IPS DF 4.7 (cell line): ENCODE measurements around the gene LTV1.
"Not testable (repeated sequence)": the region's sequence is repeated elsewhere in the genome, so short reads cannot be mapped to it uniquely, and the experiment has no call there.

Experiments used
- DNase-seq: peaks from one replicate; pipeline ENCODE4 v3.0.0-alpha.2; 2013; ENCODE audit warnings: low spot score; ENCODE audit errors: extremely low read depth

Gene LTV1, protein sequence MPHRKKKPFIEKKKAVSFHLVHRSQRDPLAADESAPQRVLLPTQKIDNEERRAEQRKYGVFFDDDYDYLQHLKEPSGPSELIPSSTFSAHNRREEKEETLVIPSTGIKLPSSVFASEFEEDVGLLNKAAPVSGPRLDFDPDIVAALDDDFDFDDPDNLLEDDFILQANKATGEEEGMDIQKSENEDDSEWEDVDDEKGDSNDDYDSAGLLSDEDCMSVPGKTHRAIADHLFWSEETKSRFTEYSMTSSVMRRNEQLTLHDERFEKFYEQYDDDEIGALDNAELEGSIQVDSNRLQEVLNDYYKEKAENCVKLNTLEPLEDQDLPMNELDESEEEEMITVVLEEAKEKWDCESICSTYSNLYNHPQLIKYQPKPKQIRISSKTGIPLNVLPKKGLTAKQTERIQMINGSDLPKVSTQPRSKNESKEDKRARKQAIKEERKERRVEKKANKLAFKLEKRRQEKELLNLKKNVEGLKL

DNA sequence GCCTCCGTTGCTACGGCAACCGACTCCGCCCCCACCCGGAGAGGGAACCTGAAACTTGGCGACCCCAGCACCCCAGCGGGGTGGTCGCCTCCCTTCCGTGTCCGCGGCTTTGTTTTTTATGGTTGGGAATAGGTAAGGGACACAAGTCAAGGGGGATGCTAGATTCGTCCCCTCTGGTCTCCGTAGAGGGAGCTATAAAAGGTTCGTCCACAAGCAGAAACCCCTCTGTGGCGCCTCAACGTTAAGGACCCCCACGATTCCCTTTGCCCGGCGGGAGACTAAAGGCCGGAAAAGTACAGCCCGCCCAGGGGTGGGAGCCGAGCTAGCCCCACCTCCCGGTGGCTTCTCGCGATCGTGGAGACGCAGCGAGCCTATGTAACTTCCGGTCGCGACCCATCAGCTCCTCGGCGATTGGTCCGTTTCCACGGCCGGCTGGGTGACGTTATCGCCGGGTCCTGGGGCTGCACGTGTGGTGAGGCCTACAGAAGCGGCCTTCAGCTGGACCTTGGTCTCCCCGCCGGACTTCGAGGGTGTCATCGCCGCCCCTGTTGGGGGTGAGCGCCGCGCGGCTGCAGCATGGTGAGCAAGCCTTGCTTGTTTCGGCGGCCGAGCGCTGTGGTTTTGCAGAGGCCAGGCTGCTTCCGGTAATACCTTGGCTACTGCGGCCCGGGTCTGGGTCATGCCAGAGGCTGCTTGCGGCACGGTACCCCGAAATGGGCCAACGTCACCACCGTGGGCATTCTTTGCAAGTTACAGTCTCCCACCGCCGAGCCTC is at the start of gene LTV1:
TSS of gene LTV1 (plus strand) at position 437 of the 775 bp plus-strand sequence. CDS start at position 577, 140 bp downstream.
- peak; percentile 85 for DNase-seq

DNA sequence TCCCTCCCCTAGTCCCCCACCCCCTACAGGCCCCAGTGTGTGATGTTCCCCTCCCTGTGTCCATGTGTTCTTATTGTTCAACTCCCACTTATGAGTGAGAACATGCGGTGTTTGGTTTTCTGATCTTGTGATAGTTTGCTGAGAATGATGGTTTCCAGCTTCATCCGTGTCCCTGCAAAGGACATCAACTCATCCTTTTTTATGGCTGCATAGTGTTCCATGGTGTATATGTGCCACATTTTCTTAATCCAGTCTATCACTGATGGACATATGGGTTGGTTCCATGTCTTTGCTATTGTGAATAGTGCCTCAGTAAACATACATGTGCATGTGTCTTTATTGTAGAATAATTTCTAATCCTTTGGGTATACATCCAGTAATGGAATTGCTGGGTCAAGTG is 46.6 kb upstream of the LTV1 start:
- not testable (repeated sequence) for DNase-seq

DNA sequence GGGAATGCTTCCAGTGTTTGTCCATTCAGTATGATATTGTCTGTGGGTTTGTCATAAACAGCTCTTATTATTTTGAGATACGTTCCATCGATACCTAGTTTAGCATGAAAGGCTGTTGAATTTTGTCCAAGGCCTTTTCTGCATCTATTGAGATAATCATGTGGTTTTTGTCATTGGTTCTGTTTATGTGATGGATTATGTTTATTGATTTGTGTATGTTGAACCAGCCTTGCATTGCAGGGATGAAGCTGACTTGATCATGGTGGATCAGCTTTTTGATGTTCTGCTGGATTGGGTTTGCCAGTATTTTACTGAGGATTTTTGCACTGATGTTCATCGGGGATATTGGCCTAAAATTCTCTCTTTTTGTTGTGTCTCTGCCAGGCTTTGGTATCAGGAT is 44.7 kb upstream of the LTV1 start:
- not testable (repeated sequence) for DNase-seq

DNA sequence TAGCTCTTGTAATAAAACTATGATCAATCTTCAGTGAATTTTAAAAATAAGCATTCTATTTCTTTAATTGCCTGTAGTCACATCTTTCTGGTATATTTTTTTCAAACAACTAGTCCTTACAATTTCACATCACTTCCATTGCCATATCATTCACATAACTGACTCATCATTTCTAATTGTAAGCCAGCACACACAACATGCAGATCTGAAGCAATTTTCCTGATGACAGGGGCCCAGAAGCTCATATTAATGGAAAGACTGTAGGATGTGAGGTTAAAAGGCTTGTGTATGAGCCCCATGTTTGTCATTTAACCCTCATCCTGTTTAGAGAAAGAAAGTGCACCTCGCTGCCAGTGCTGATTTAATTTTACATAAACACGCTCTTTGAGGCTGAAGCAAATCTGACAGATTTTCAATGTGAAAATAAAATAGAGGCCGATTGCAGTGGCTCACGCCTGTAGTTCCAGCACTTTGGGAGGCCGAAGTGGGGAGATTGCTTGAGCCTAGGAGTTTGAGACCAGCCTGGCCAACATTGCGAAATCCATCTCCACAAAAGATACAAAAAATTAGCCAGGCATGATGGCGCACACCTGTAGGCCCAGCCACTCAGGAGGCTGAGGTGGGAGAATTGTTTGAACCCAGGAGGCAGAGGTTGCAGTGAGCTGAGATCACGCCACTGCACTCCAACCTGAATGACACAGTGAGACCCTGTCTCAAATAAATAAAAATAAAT is 40.1 kb upstream of the LTV1 start:
- no peak for DNase-seq

DNA sequence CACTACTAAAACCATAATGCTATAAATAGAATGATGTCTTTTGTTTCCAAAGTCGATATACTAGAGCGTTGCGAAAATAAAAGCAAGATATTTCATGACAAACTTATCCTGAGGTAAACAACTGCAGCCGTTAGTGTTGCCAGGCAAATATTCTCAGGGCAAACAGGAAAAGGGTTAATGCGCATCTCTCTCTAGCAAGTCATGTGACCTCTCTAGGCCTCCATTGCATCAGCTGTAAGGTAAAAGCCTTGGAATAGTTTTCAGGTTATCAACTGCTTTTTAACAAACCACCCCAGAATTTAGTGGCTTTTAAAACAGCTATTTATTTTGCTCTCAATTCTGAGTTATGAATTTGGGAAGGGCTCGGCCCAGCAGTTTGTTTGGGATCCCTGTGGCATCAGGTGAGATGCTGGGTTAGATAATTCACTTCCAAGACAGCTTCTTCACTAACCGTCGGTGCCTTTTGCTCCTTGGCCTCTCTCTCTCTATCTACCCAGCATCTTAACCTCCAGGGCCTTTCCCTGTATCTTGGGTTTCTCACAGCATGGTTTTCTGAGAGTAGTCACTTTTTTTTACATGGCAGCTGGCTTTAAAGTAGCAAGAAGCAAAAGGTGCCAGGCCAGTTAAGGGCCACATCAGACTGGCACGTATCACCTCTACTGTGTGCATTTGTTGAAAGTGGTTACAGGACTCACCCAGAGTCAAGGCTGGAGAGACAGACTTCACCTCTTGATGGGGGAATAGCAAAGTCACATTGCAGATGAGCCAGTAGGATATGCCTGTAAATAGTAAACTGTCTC is 39.2 kb upstream of the LTV1 start:
- no peak for DNase-seq

DNA sequence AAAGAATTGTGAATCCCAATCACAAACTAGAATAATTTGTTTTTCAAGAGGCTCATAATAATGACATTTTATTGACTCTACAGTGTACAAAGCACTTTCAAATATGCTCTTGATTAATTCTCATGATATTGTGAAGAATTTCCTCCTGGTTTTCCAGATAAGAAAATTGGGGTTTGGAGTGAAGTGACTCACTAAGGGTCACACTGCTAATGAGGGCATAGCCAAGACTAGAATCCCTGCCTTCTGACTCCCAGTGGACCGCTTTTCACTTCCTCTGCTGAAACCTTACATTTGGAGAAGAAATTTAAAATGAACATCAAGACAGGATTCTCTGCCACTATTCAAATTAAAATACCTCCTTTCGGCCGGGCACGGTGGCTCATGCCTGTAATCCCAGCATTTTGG is 38.3 kb upstream of the LTV1 start:
- no peak for DNase-seq

DNA sequence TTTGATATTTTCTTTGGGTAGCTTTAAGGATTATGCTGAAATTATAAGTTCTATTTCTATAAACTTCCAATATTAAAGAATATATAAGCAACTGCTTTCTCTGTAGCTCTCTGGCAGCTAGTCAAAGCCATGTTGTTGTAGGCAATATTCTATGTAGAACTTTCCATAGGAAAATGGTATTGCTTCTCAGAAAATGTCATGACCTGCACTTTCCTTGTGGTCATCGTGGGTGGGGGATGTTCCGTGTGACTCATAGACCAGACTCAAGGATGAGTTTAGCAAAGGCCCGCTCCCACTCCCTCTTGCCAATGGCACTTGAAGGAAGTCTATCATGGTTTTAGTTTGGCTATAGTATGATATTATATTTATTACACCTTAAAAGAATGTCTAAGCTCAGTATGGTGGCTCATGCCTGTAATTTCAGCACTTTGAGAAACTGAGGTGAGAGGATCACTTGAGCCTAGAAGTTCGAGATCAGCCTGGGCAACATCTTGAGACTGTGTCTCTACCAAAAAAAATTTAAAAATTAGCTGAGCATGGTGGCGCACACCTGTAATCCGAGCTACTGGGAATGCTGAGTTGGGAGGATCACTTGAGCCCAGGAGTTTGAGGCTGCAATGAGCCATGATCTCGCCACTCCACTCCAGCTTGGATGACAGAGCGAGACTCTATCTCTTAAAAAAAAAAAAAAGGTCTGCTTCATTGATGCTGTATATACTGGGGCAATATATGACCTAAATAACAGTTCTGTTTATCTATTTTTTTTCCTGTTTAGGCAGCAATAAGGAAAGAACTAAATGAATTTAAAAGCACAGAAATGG is 36.6 kb upstream of the LTV1 start:
- no peak for DNase-seq

DNA sequence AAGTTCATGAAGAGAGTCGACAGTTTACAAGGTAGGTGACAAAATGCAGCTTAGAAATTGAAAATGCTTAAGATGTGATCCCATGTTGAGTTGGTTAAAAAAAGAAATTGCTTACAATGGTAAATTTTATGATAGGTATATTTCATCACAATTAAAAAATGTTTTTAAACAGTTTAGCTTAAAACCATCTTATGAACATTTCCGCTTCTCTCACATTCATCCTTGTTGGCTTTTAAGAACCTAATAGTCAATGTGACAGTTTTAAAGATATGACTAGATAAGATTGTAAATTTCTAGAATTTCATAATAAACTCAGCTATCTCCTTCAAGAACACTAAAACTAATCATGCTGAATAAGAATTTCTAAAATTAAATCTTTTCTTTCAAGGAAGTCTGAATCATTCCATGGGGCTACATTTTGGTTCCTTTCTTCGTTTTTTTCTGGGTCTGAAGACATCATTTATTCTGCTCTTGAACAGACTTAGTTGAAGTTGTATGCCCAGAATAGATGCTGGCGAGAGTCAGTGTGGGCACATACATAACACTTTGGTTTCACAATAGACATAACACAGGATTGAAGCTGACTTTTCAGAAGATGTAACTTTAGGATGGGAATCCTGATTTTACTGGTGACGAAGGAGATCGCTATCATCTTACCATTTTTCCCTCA is 35.9 kb upstream of the LTV1 start:
- DNase-seq, result no peak

DNA sequence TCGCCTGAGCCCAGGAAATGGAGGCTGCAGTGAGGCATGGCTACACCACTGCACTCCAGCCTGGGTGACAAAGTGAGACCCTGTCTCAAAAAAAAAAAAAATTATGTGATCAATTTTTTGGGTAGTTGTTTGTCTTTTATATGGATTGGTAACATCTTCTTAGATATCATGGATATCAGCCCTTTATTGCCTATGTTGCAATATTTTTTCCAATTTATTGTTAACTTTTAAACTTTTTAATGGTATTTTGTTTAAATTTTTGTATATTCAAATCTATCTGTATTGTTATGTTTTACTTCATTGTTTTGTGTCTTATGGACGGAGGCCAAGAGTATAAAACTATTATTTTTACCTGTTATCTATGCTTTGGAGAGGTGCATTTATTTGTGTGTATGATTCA is 32.4 kb upstream of the LTV1 start:
- no peak for DNase-seq

DNA sequence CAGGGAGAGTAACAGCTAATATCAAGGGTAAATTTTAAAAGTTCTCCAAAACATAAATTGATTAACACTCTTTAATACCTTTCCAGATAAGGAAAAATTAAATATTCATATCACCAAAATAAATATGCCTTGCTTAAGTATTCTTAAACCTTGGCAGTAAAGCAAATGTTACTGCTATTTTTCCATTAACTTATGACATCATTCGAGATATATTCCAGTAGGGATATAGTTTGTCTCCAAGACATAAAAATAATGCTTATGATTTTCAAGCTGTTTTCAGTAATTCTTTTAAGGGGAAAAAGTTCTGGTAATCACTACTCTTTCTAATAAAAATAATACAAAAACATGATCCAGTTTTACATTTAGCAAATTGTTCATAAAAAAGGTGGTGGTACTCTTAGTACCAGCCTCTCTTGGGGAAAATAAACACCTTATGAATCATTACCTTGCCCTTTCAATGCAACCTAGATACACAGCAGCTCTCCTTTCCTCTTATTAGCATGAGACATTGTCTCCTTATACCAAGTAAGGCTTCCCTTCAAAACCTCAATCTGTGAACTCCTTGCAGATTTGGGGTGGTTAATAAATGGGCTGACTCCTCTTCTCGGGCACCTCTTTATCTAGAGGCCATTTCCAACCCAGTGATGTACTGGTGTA is 31.5 kb upstream of the LTV1 start:
- no peak for DNase-seq

DNA sequence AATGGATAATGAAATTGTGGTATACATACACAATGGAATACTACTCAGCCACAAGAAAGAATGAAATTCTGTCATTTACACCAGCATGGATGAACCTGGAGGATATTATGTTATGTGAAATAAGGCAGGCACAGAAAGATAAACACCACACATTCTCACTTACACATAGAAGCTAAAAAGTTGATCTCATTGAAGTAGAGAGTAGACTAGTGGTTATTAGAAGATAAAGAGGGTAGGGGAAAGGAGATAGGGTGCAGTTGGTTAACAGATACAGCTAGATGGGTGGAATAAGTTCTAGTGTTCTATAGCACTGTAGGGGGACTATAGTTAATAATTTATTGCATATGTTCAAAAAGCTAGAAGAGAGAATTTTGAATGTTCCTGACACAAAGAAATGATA is 25.5 kb upstream of the LTV1 start:
- DNase-seq, result no peak

DNA sequence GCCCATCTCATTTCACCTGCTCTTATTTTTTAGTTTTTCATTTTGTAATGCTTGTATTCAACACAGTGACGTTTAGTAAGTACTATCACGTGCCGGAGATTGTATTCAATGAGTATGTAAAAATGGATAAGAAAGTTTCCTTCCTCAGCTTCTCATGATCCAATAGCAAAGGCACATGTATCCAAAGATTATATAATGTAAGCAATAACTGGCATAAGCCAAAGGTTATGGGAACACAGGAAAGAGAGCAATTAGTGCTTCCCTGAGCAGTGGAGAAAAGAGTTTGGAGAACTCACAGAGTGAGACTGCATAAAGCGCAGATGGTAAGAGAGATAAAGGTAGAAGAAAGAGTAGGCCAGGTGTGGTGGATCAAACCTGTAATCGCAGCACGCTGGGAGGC is 21.8 kb upstream of the LTV1 start:
- no peak for DNase-seq

DNA sequence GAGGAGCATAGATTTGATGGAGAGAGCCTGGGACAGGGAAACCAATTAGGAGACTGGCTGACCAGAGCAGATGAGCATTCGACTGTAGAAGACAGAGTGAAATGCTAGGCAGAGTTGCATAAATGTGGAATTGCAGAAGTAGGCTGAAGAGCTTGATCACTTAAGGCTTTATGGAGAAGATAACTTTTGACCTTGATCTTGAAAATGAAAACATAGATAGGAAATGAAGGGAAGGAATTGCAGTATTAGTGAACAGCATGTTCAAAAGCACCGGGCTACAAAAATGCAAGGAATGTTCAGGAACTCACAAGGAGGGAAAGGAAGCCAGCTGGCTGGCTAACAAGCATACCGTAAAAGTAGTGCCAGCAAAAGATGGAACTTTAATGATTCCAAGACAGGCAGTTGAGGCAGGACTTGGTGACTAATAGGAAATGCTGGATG is 20.5 kb upstream of the LTV1 start:
- no peak for DNase-seq

DNA sequence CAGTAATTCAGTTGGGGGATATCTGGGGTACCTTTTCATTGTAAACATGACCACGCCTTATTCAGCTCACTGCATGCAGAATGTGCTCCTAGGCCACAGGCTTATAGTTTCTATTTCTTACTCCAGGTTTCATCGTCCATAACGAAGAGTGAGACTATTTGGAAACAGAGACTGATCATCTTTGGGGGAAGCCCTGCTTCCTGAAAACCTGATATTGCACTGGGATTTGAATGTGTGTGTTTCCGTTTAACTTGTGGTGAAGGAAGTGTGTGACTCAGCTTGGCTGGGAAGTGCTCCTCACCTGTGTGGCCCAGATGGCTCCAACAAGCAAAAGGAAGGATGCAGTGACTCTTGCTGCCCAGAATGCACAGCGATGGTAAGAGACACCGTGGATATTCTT is 19.6 kb upstream of the LTV1 start:
- DNase-seq, result no peak

DNA sequence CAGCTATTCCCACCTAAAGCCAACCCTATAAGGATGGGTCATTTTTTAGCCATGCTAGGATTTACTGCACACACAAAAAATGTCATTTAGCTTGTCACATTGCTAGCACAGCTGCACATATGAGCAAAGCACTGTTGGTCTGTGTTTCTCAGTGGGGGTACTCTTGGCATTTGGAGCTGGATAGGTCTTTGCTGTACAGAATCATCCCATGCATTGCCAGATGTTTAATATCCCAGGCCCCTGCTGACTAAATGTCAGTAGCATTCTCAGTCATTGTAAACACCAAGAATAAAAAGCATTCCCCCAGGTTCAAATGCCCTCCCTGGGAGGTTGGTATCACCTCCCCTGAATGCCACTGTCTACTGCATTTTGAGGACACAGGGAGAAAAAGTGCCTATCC is 14.6 kb upstream of the LTV1 start:
- DNase-seq, result no peak

DNA sequence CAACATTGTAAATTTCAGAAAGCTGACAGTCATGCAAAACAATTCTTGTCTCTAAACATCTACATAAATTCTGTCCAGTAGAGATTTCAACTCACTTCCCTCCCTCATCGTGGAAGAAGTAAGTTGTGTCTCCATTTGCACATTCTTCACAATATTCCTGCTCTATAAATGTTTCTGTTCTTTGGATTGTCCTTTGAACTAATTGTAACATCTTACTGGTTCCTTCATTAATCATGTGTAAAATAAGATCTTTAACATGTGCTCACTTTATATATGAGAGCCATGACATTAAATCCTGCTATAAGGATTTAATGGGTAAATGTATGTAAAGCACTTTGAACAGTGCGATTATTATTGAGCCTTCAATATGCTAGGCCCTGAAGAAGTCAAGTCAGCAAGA is 7.0 kb upstream of the LTV1 start:
- no peak for DNase-seq

DNA sequence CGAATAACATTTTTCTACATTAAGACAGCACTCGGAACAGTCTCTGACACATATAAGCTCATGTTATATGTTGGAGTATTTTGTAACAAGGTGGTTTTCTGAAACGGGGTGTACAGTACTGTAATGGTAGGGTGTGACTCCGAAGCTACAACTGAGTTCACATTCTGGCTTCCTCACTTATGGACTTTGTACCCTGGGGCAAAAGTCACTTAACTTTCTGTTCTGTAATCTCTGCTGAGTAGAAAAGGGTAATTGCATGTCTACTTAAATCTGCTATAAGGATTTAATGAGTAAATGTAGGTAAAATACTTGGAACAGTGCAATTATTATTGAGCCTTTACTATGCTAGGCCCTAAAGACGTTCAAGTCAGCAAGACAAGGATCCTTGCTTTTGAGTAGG is 4.7 kb upstream of the LTV1 start:
- no peak for DNase-seq

DNA sequence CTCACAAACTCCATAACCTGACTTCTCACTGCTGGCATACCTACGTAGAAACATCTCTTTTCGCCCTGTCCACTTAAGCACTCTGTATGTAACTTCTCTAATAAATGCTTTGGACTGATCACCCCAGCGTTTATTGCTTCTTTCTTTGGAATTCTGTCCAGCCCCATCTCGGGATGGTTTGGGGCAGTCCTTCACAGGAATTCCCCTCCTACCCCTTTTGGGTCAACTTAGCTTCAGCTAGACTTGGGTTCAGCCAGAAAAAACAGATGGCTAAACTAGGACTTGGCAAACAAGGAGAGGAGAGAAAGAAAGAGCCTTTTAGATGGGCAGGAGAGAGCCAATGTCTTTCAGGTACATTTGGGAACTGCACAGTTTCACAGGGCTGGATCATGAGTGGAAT is 3.9 kb upstream of the LTV1 start:
- no peak for DNase-seq

DNA sequence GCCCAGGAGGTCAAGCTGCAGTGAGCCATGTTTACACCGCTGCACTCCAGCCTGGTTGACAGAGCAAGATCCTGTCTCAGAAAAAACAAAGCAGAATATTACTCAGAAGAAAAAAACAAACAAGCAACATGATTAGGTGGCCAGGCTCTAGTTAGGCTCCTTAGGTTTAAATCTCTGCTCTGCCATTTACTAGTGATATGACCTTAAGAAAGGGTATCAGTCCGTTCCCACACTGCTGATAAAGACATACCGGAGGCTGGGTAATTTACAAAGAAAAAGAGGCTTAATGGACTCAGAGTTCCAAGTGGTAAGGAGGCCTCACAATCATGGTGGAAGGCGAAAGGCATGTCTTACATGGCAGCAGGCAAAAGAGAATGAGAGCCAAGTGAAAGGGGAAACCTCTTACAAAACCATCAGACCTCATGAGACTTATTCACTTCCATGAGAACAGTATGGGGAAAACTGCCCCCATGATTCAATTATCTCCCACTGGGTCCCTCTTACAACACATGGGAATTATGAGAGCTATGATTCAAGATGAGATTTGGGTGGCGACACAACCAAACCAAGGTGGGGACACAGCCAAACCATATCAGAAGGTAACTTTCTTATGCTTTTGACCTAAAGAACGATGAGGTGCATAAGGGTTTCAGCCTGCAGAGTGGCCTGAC is 2.4 kb upstream of the LTV1 start:
- DNase-seq, result no peak
